HEK293 (cell line): Measurements from ENCODE around the gene GPS1.

Experiments
- BCL11A ChIP-seq: fragments of 450-650 bp; formaldehyde crosslinking; IDR thresholded peaks from 2 replicates; pipeline ENCODE4 v1.5.1; 2016; ENCODE audit warnings: low read depth, missing biosample characterization, missing genetic modification characterization
- TRIM28 ChIP-seq: IDR thresholded peaks from 2 replicates; pipeline ENCODE4 v1.6.1; 2011; ENCODE audit warnings: low read length, control low read depth, borderline replicate concordance
- ZNF416 ChIP-seq: fragments of 450-650 bp; formaldehyde crosslinking; IDR thresholded peaks from 2 replicates; pipeline ENCODE4 v1.5.1; 2016; ENCODE audit warnings: missing biosample characterization, missing genetic modification characterization
- ZNF623 ChIP-seq: fragments of 450-650 bp; formaldehyde crosslinking; IDR thresholded peaks from 2 replicates; pipeline ENCODE4 v1.5.1; 2016; ENCODE audit warnings: missing biosample characterization, missing genetic modification characterization
- TF ChIP-seq, protein P1 (sequence below): fragments of 450-650 bp; formaldehyde crosslinking; optimal IDR thresholded peaks from 2 replicates; pipeline ENCODE3; 2016; ENCODE audit warnings: missing biosample characterization, mild to moderate bottlenecking, missing genetic modification characterization
- TF ChIP-seq, protein P2 (sequence below): fragments of 450-650 bp; formaldehyde crosslinking; conservative IDR thresholded peaks from 2 replicates; pipeline ENCODE4 v1.5.1; 2016; ENCODE audit warnings: low read depth, missing biosample characterization, missing genetic modification characterization
- TF ChIP-seq, protein P3 (sequence below): fragments of 450-650 bp; formaldehyde crosslinking; IDR thresholded peaks from 2 replicates; pipeline ENCODE4 v1.5.1; 2016; ENCODE audit warnings: missing biosample characterization, missing genetic modification characterization
- TF ChIP-seq, protein P4 (sequence below): fragments of 450-650 bp; formaldehyde crosslinking; IDR thresholded peaks from 2 replicates; pipeline ENCODE4 v1.5.1; 2016; ENCODE audit warnings: missing biosample characterization, missing genetic modification characterization, low read depth
- TF ChIP-seq, protein P5 (sequence below): fragments of 450-650 bp; formaldehyde crosslinking; IDR thresholded peaks from 2 replicates; pipeline ENCODE4 v1.5.1; 2016; ENCODE audit warnings: missing biosample characterization, missing genetic modification characterization

DNA sequence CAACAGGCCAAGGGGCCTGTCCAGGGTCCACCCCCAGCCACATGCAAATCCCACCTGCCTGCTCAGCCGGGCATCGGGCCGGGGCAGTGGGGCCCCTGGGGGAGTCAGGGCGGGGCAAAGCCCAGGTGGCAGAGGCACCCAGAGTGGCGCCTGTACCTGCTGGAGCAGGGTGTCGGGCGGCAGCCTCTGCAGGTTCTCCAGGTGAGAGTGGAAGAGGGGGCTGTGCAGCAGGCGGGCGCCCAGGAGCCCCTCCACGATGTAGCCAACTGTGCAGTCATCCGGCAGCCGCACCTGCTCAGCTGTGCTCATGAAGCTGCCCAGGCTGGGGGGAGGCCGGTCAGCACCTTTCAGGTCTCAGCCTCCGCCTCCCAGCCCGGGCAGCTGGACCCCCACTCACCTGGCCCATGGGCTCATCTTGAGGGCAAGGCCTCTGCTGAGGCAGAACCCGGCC is 2.2 kb upstream of the GPS1 start:
- TF ChIP-seq ZNF416 (tag by site-specific recombination) (no peak), ZNF623 (tag by site-specific recombination) (no peak), TRIM28 (no peak), BCL11A (no peak)
- TF ChIP-seq, protein P1, sequence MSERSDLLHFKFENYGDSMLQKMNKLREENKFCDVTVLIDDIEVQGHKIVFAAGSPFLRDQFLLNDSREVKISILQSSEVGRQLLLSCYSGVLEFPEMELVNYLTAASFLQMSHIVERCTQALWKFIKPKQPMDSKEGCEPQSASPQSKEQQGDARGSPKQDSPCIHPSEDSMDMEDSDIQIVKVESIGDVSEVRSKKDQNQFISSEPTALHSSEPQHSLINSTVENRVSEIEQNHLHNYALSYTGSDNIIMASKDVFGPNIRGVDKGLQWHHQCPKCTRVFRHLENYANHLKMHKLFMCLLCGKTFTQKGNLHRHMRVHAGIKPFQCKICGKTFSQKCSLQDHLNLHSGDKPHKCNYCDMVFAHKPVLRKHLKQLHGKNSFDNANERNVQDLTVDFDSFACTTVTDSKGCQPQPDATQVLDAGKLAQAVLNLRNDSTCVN (tag by site-specific recombination), result no peak
- TF ChIP-seq, protein P2, sequence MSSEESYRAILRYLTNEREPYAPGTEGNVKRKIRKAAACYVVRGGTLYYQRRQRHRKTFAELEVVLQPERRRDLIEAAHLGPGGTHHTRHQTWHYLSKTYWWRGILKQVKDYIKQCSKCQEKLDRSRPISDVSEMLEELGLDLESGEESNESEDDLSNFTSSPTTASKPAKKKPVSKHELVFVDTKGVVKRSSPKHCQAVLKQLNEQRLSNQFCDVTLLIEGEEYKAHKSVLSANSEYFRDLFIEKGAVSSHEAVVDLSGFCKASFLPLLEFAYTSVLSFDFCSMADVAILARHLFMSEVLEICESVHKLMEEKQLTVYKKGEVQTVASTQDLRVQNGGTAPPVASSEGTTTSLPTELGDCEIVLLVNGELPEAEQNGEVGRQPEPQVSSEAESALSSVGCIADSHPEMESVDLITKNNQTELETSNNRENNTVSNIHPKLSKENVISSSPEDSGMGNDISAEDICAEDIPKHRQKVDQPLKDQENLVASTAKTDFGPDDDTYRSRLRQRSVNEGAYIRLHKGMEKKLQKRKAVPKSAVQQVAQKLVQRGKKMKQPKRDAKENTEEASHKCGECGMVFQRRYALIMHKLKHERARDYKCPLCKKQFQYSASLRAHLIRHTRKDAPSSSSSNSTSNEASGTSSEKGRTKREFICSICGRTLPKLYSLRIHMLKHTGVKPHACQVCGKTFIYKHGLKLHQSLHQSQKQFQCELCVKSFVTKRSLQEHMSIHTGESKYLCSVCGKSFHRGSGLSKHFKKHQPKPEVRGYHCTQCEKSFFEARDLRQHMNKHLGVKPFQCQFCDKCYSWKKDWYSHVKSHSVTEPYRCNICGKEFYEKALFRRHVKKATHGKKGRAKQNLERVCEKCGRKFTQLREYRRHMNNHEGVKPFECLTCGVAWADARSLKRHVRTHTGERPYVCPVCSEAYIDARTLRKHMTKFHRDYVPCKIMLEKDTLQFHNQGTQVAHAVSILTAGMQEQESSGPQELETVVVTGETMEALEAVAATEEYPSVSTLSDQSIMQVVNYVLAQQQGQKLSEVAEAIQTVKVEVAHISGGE, result no peak
- TF ChIP-seq, protein P3, sequence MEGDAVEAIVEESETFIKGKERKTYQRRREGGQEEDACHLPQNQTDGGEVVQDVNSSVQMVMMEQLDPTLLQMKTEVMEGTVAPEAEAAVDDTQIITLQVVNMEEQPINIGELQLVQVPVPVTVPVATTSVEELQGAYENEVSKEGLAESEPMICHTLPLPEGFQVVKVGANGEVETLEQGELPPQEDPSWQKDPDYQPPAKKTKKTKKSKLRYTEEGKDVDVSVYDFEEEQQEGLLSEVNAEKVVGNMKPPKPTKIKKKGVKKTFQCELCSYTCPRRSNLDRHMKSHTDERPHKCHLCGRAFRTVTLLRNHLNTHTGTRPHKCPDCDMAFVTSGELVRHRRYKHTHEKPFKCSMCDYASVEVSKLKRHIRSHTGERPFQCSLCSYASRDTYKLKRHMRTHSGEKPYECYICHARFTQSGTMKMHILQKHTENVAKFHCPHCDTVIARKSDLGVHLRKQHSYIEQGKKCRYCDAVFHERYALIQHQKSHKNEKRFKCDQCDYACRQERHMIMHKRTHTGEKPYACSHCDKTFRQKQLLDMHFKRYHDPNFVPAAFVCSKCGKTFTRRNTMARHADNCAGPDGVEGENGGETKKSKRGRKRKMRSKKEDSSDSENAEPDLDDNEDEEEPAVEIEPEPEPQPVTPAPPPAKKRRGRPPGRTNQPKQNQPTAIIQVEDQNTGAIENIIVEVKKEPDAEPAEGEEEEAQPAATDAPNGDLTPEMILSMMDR (tag by site-specific recombination), result no peak
- TF ChIP-seq, protein P4, sequence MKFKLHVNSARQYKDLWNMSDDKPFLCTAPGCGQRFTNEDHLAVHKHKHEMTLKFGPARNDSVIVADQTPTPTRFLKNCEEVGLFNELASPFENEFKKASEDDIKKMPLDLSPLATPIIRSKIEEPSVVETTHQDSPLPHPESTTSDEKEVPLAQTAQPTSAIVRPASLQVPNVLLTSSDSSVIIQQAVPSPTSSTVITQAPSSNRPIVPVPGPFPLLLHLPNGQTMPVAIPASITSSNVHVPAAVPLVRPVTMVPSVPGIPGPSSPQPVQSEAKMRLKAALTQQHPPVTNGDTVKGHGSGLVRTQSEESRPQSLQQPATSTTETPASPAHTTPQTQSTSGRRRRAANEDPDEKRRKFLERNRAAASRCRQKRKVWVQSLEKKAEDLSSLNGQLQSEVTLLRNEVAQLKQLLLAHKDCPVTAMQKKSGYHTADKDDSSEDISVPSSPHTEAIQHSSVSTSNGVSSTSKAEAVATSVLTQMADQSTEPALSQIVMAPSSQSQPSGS (tag by site-specific recombination), result no peak
- TF ChIP-seq, protein P5, sequence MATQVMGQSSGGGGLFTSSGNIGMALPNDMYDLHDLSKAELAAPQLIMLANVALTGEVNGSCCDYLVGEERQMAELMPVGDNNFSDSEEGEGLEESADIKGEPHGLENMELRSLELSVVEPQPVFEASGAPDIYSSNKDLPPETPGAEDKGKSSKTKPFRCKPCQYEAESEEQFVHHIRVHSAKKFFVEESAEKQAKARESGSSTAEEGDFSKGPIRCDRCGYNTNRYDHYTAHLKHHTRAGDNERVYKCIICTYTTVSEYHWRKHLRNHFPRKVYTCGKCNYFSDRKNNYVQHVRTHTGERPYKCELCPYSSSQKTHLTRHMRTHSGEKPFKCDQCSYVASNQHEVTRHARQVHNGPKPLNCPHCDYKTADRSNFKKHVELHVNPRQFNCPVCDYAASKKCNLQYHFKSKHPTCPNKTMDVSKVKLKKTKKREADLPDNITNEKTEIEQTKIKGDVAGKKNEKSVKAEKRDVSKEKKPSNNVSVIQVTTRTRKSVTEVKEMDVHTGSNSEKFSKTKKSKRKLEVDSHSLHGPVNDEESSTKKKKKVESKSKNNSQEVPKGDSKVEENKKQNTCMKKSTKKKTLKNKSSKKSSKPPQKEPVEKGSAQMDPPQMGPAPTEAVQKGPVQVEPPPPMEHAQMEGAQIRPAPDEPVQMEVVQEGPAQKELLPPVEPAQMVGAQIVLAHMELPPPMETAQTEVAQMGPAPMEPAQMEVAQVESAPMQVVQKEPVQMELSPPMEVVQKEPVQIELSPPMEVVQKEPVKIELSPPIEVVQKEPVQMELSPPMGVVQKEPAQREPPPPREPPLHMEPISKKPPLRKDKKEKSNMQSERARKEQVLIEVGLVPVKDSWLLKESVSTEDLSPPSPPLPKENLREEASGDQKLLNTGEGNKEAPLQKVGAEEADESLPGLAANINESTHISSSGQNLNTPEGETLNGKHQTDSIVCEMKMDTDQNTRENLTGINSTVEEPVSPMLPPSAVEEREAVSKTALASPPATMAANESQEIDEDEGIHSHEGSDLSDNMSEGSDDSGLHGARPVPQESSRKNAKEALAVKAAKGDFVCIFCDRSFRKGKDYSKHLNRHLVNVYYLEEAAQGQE (tag by site-specific recombination), result no peak
